ENCODE results near the gene NOS1AP.

NOS1AP gene

GRCh38 chr1:162023181-162023546, 46.3 kb upstream of the NOS1AP start:
- peak; percentile 22 for DNase-seq
- no peaks in the 10 kb centered on the region for H3K27me3 ChIP-seq (ENCODE audit: control insufficient read depth in 1 of 2, insufficient read depth in 1 of 2, low read length in 2 of 2)
- no peak overlapping the region for H2BK5ac ChIP-seq (ENCODE audit: low read depth, low read length, poor library complexity, severe bottlenecking)
- H2AK5ac ChIP-seq (ENCODE audit: low read length, severe bottlenecking): peak overlapping the region; percentile 49
- peaks cover 0 to 14% of the 10 kb centered on the region in 2 experiments for H3K36me3 ChIP-seq (ENCODE audit: control insufficient read depth in 1 of 2, insufficient read depth in 2 of 2, low read depth in 1 of 2, low read length in 2 of 2)
- H4K91ac ChIP-seq (ENCODE audit: low read length): no peak overlapping the region
- H3K4ac ChIP-seq (ENCODE audit: low read depth in 1 of 2, low read length in 2 of 2): no peak overlapping the region
- H2AFZ ChIP-seq (ENCODE audit: low read depth, low read length): peak overlapping the region; percentile 81
- H3K4me2 ChIP-seq (ENCODE audit: low read length, poor library complexity, severe bottlenecking): peak overlapping the region; percentile 61
- H3K4me3 ChIP-seq (ENCODE audit: insufficient read depth in 1 of 2, low read depth in 1 of 2, low read length in 2 of 2): peak overlapping the region; percentile 86 to 94
- no peak overlapping the region for H2BK120ac ChIP-seq (ENCODE audit: low read depth, low read length)
- peaks cover 12% of the 10 kb centered on the region for H3K79me1 ChIP-seq (replicated peaks; ENCODE audit: low read length, poor library complexity, severe bottlenecking)
- no peaks in the 10 kb centered on the region for H3K9me3 ChIP-seq (ENCODE audit: control insufficient read depth, low read length)
- peak overlapping the region; percentile 89 for H3K9ac ChIP-seq (ENCODE audit: low read length)
- H2BK15ac ChIP-seq (ENCODE audit: low read depth, poor library complexity, severe bottlenecking): no peak overlapping the region
- H3K27ac ChIP-seq (ENCODE audit: low read length, poor library complexity, severe bottlenecking): peak overlapping the region; percentile 6
- peaks cover 26% of the 10 kb centered on the region for H3K4me1 ChIP-seq (ENCODE audit: control insufficient read depth, insufficient read depth, low read depth, low read length)
- peak overlapping the region; percentile 44 to 87 for H3K18ac ChIP-seq (ENCODE audit: low read depth in 1 of 2, low read length in 2 of 2)
- no peak overlapping the region for H3K14ac ChIP-seq (ENCODE audit: low read length in 2 of 2)
- H3K23ac ChIP-seq (ENCODE audit: low read length in 2 of 2): no peak overlapping the region
- WGBS: 36% methylated on average over 20 of the region's 20 CpGs
- H4K8ac ChIP-seq (ENCODE audit: low read length): peak overlapping the region; percentile 51
- peak overlapping the region in 1 of 2 experiments; percentile 49 for H2BK12ac ChIP-seq (ENCODE audit: low read length in 2 of 2)

DNA sequence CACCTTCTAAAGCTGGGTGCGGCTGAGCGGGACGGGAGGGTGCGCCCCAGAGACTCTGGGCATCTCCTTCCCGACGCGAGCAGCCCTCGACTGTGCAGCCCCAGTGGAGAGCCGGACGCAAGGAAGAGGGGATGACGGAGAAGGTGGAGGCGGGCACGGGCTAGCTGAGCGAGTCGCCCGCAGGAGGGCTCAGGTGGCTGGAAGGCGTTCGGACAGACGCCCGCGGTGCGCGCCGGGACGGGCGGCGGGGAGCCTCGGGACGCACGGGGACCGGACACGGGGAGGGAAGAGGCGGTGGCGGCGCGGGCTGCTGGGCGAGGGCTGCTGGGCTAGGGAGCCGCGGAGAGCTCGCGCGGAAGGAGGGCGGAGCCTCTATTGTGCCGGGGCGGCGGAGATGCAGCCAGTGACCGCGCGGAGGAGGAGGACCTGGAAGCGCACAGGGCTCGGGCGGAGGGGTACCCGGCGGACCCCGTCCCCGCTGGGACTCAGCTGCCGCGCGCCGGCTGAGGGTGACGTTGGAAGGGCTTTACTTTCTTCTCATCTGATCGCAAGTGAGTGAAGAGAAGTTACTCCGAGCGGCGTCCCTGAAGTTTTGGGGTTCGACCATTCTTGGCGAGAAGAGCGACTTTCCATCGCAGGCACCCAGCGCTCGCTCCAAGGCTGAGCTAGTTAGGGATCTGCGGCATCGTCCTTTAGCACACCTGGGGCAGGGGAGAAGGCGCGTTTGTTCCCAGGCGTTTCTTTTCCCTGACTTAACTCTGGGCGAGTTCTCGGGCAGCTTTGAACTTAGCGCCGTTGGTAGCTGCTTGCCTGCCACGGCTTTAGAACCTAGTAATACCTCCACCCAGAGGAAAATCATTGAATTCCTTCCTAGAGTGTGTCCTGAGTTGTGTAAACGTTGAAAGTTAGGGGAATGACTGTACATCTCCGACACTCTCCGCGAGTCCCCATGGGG, 45.7 kb upstream of the NOS1AP start, which contains the start of gene OLFML2B:
Gene OLFML2B, minus strand, starts transcription at position 323 of the 955 bp plus-strand sequence. CDS start 439 bp downstream, outside the sequence.
- peak within 1 kb of the TSS; percentile 86 to 94 for H3K4me3 ChIP-seq (ENCODE audit: insufficient read depth in 1 of 2, low read depth in 1 of 2, low read length in 2 of 2)
- H3K79me1 ChIP-seq (replicated peaks; ENCODE audit: low read length, poor library complexity, severe bottlenecking): peaks cover 10% of the 10 kb centered on the region
- peak within 1 kb of the TSS; percentile 71 for H3K27ac ChIP-seq (ENCODE audit: low read length, poor library complexity, severe bottlenecking)
- H3K27me3 ChIP-seq (ENCODE audit: control insufficient read depth in 1 of 2, insufficient read depth in 1 of 2, low read length in 2 of 2): no peaks in the 10 kb centered on the region
- peak within 1 kb of the TSS; percentile 89 for H3K9ac ChIP-seq (ENCODE audit: low read length)
- no peak within 1 kb of the TSS for H4K91ac ChIP-seq (ENCODE audit: low read length)
- peak within 1 kb of the TSS; percentile 61 for H3K4me2 ChIP-seq (ENCODE audit: low read length, poor library complexity, severe bottlenecking)
- H4K8ac ChIP-seq (ENCODE audit: low read length): peak within 1 kb of the TSS; percentile 51
- peaks cover 24% of the 10 kb centered on the region for H3K4me1 ChIP-seq (ENCODE audit: control insufficient read depth, insufficient read depth, low read depth, low read length)
- peak; percentile 86 for DNase-seq
- 1% methylated on average over 80 of the region's 85 CpGs for WGBS
- peak within 1 kb of the TSS in 1 of 2 experiments; percentile 90 for H3K14ac ChIP-seq (ENCODE audit: low read length in 2 of 2)
- no peak within 1 kb of the TSS for H2BK5ac ChIP-seq (ENCODE audit: low read depth, low read length, poor library complexity, severe bottlenecking)
- peak within 1 kb of the TSS in 1 of 2 experiments; percentile 21 for H3K4ac ChIP-seq (ENCODE audit: low read depth in 1 of 2, low read length in 2 of 2)
- peak within 1 kb of the TSS in 1 of 2 experiments; percentile 57 for H2BK12ac ChIP-seq (ENCODE audit: low read length in 2 of 2)
- H3K23ac ChIP-seq (ENCODE audit: low read length in 2 of 2): peak within 1 kb of the TSS in 1 of 2 experiments; percentile 46
- no peak within 1 kb of the TSS for H2BK120ac ChIP-seq (ENCODE audit: low read depth, low read length)
- H3K9me3 ChIP-seq (ENCODE audit: control insufficient read depth, low read length): no peaks in the 10 kb centered on the region
- peak within 1 kb of the TSS; percentile 49 for H2AK5ac ChIP-seq (ENCODE audit: low read length, severe bottlenecking)
- peak within 1 kb of the TSS; percentile 81 for H2AFZ ChIP-seq (ENCODE audit: low read depth, low read length)
- no peak within 1 kb of the TSS for H2BK15ac ChIP-seq (ENCODE audit: low read depth, poor library complexity, severe bottlenecking)
- peak within 1 kb of the TSS; percentile 44 to 87 for H3K18ac ChIP-seq (ENCODE audit: low read depth in 1 of 2, low read length in 2 of 2)
- peaks cover 0 to 9% of the 10 kb centered on the region in 2 experiments for H3K36me3 ChIP-seq (ENCODE audit: control insufficient read depth in 1 of 2, insufficient read depth in 2 of 2, low read depth in 1 of 2, low read length in 2 of 2)

DNA sequence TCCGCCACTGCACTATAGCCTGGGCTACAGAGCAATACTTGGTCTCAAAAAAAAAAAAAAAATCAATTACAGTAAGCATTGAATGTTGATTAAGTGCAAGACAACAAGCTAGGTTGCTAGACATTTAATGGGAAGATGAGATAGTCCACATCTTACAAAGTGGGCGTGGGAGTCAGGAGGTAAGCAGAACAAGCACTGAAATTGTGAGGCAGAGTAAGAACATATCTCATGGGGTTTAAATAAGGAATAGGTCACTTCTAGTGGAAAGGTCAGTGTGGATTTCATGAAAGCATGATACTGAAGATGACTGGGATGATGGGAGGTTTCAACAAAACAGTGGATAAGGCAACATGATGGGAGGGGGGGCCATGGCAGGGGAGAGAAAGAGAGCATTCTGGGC, 44.0 kb upstream of the NOS1AP start:
- no peak overlapping the region for H3K4ac ChIP-seq (ENCODE audit: low read depth in 1 of 2, low read length in 2 of 2)
- H2AK5ac ChIP-seq (ENCODE audit: low read length, severe bottlenecking): no peak overlapping the region
- peaks cover 15% of the 10 kb centered on the region for H3K4me1 ChIP-seq (ENCODE audit: control insufficient read depth, insufficient read depth, low read depth, low read length)
- H2BK5ac ChIP-seq (ENCODE audit: low read depth, low read length, poor library complexity, severe bottlenecking): no peak overlapping the region
- H4K8ac ChIP-seq (ENCODE audit: low read length): no peak overlapping the region
- no peaks in the 10 kb centered on the region for H3K36me3 ChIP-seq (ENCODE audit: control insufficient read depth in 1 of 2, insufficient read depth in 2 of 2, low read depth in 1 of 2, low read length in 2 of 2)
- no peak overlapping the region for H4K91ac ChIP-seq (ENCODE audit: low read length)
- no peak overlapping the region for H2BK12ac ChIP-seq (ENCODE audit: low read length in 2 of 2)
- no peak overlapping the region for H2AFZ ChIP-seq (ENCODE audit: low read depth, low read length)
- H3K27ac ChIP-seq (ENCODE audit: low read length, poor library complexity, severe bottlenecking): no peak overlapping the region
- no peak overlapping the region for H3K9ac ChIP-seq (ENCODE audit: low read length)
- H2BK15ac ChIP-seq (ENCODE audit: low read depth, poor library complexity, severe bottlenecking): no peak overlapping the region
- H3K14ac ChIP-seq (ENCODE audit: low read length in 2 of 2): no peak overlapping the region
- H3K18ac ChIP-seq (ENCODE audit: low read depth in 1 of 2, low read length in 2 of 2): no peak overlapping the region
- DNase-seq: no peak
- no peak overlapping the region for H3K23ac ChIP-seq (ENCODE audit: low read length in 2 of 2)
- no peak overlapping the region for H2BK120ac ChIP-seq (ENCODE audit: low read depth, low read length)
- H3K79me1 ChIP-seq (replicated peaks; ENCODE audit: low read length, poor library complexity, severe bottlenecking): peaks cover 7% of the 10 kb centered on the region
- no peaks in the 10 kb centered on the region for H3K9me3 ChIP-seq (ENCODE audit: control insufficient read depth, low read length)
- H3K4me3 ChIP-seq (ENCODE audit: insufficient read depth in 1 of 2, low read depth in 1 of 2, low read length in 2 of 2): no peak overlapping the region
- H3K4me2 ChIP-seq (ENCODE audit: low read length, poor library complexity, severe bottlenecking): no peak overlapping the region
- WGBS: 97% methylated on average over 2 of the region's 2 CpGs
- no peaks in the 10 kb centered on the region for H3K27me3 ChIP-seq (ENCODE audit: control insufficient read depth in 1 of 2, insufficient read depth in 1 of 2, low read length in 2 of 2)

DNA sequence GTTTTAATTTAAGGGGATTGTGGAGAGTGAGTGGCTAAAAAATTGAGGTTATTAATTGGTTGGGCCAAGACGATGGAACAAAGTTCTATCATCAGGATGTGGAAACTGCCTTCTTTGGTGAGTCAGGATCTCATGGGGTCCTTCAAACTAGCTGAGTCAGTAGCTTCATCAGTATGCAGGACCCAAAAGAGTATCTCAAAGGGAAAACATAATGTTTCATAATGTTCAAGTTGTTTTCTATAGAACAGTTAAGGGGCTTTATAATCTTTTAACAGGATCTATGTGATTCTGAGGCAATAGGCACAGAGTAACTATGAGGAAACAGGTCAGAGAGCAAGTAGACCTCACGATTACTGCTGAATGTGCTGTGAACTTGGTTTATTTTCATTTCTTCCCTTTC, 42.6 kb upstream of the NOS1AP start:
- H3K4me1 ChIP-seq (ENCODE audit: control insufficient read depth, insufficient read depth, low read depth, low read length): peaks cover 8% of the 10 kb centered on the region
- H3K18ac ChIP-seq (ENCODE audit: low read depth in 1 of 2, low read length in 2 of 2): no peak overlapping the region
- no peak overlapping the region for H3K4ac ChIP-seq (ENCODE audit: low read depth in 1 of 2, low read length in 2 of 2)
- no peak overlapping the region for H2AFZ ChIP-seq (ENCODE audit: low read depth, low read length)
- no peaks in the 10 kb centered on the region for H3K9me3 ChIP-seq (ENCODE audit: control insufficient read depth, low read length)
- no peak overlapping the region for H2AK5ac ChIP-seq (ENCODE audit: low read length, severe bottlenecking)
- H3K4me3 ChIP-seq (ENCODE audit: insufficient read depth in 1 of 2, low read depth in 1 of 2, low read length in 2 of 2): no peak overlapping the region
- no peaks in the 10 kb centered on the region for H3K36me3 ChIP-seq (ENCODE audit: control insufficient read depth in 1 of 2, insufficient read depth in 2 of 2, low read depth in 1 of 2, low read length in 2 of 2)
- H2BK120ac ChIP-seq (ENCODE audit: low read depth, low read length): no peak overlapping the region
- peaks cover 3% of the 10 kb centered on the region for H3K79me1 ChIP-seq (replicated peaks; ENCODE audit: low read length, poor library complexity, severe bottlenecking)
- H2BK15ac ChIP-seq (ENCODE audit: low read depth, poor library complexity, severe bottlenecking): no peak overlapping the region
- 78% methylated on average over 1 of the region's 2 CpGs for WGBS
- H2BK12ac ChIP-seq (ENCODE audit: low read length in 2 of 2): no peak overlapping the region
- DNase-seq: peak; percentile 36
- no peak overlapping the region for H3K14ac ChIP-seq (ENCODE audit: low read length in 2 of 2)
- H2BK5ac ChIP-seq (ENCODE audit: low read depth, low read length, poor library complexity, severe bottlenecking): no peak overlapping the region
- H4K91ac ChIP-seq (ENCODE audit: low read length): no peak overlapping the region
- H3K9ac ChIP-seq (ENCODE audit: low read length): peak overlapping the region; percentile 71
- H3K4me2 ChIP-seq (ENCODE audit: low read length, poor library complexity, severe bottlenecking): no peak overlapping the region
- no peak overlapping the region for H4K8ac ChIP-seq (ENCODE audit: low read length)
- H3K23ac ChIP-seq (ENCODE audit: low read length in 2 of 2): no peak overlapping the region
- H3K27ac ChIP-seq (ENCODE audit: low read length, poor library complexity, severe bottlenecking): no peak overlapping the region
- H3K27me3 ChIP-seq (ENCODE audit: control insufficient read depth in 1 of 2, insufficient read depth in 1 of 2, low read length in 2 of 2): no peaks in the 10 kb centered on the region
